Stromal cell of bone marrow (primary cell): ENCODE data around the gene CMIP.

ENCODE experiments used
- DNase-seq: peaks from one replicate; pipeline ENCODE4 v3.0.0-alpha.2; 2012; ENCODE audit warnings: low read depth

The CMIP gene

GRCh38 chr16:81535679-81536360, 91.2 kb downstream of the CMIP start:
- no peak for DNase-seq

DNA sequence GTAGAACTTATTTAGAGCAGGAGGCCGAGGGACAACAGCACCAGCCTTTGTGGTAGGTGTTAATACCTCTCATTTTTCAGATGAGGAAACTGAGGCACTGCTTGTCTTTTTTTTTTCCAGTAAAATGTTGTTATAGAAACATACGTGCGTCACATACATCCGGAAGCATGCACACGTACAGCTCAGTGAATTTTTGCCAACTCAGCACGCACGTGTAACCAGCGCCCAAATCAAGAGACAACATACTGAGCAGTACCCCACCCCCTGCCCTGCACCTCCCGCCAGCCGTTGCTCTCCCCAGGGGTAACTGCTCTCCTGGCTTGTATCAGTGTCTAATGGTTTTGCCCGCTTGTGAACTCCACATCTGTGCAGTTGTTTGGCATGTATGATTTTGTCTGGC, 92.0 kb downstream of the CMIP start:
- DNase-seq: no peak

- peak; percentile 51 for DNase-seq
These were observed 93.3 kb downstream of the CMIP start for GRCh38 chr16:81537721-81538561.

DNA sequence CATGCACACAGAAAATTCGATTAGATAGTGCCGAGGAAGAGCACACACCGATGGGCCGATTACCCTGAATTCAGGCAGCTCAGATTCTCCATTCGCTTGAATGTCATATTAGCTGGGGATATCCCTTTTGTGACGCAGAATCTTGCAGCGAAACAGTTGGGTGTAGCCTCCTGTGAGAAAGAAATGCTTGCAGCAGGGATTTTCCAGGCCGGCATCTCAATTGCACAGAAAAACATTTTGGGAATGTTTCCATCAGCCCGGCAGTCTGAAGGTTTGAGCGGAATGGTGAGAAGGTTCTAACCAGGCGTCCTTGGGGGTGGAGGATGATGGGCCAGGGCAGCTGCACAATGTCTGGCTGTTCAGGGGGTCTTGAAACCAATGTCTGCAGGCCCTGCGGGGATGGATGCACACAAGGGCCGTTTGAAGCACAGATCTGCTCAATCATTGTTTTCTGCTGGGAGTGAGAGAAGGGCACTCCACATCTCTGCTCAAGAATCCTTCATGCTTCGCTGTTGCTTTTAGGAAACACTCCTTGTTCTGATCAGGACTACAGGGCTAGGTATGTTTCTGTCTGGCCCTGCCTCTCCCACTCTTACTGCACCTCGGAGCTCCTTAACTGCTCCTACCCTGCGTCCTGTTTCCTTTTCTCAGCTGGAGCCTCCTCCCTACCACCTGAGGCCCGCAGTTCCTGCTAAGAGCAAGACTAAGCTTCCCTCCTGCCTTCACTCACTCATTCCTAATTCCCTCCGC, 94.6 kb downstream of the CMIP start:
- no peak for DNase-seq

GRCh38 chr16:81539759-81540472, 95.3 kb downstream of the CMIP start:
- DNase-seq: no peak

DNA sequence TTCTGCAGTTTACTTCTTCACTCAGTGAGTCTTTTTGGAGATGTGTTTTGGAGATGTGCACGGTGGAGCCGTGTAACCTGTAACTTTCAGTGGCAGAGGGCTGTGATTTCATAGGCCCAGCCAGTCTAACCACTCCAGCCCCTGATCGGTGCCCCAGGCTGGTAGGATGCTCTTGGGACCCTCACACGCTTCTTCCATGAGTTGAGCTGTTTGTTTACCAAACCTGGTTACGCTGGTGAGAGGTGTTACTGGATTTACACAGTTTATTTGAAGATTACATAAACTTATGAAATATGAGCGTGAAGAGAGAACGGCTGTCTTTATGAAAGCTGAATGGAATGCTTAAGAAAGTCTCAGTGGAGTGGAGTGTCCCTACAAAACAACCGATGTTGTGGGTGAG, 96.7 kb downstream of the CMIP start:
- DNase-seq: no peak

DNA sequence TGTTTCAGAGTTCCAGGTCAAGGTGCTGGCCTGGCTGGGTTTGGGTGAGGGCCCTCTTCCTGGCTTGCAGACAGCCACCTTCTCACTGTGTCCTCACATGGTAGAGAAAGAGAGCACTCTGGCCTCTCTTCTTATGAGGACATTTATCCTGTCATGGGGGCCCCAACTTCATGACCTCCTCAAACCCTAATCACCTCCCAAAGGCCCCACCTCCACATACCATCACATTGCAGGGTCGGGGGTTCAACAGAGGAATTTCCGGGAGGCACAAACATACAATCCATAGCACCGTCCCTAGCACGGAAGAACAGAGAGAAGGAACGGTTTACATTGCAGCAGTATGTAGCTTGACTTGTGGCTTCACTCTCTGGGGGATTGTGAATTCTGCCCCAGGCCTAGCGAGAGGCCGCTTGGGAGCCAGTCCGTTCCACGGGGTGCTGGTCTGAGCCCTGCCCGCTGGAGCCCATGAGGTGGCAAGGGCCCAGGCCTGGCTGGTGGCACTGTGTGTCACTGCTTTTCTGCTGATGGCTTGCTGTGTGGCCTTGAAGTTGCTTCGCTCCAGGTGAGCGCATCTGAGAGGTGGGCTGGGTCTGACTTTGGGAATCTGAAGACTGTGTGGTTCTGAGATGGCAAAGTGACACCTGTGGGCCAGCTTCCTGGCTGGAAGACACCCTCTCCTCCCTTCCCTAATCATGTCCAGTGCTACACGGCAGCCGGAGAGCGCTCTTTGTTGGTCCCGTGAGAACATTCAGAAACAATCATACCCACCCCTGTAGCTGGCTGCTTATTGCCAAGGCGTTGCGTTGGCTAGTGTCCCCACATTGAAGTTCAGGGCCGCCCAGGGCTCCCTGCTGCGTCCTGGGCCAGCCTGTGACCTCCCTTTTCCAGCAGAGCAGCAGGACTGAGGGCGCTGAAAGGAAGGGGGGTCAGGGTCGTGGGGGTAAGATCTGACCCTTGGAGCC, 98.3 kb downstream of the CMIP start:
- DNase-seq: no peak

DNA sequence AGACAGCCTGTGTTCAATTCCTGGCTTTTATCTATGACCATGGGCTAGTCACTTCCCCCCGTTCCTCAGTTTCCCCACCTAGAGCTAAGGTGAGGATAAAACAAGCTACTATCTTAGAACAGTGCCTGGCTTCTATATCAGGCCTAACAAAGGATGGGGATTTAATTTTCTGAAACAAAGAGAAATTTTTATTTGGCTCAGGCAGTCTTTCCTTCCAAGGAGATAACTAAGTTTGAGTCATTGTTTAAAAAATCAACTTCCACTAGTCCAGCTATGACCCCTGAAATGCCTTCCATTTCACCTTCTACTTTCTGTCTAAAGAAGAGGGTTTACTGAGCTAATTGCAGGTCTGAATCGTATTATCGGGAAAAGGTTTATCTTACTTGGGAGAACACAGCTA, 99.0 kb downstream of the CMIP start:
- no peak for DNase-seq

GRCh38 chr16:81544261-81544660, 99.7 kb downstream of the CMIP start:
- no peak for DNase-seq

DNA sequence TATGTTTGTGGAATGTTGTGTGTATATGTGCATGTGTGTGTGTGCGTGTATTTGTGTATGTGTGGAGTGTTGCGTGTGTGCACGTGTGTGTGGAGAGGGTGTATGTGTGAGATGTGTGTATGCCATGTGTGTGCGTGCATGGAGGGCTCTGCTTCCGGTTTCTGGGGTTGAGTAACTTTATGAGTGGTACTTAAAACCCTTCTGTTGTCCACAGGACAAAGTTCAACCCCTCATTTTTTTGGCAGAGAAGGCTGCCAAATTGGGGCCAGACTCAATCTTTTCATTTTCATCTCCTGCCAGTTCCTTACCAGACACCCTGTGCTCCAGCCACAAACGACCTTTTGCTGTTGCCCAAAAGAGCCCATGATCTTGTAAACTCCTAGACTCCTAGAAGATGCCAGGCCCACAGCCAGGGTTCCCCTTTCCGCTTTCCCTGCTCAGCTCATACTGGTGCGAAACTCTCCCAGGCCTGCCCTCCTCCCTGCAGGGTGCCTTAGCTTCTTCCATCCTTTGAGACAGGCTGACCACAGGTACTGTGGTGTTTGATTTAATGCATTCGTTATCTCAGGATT, 100.2 kb downstream of the CMIP start:
- DNase-seq: no peak

DNA sequence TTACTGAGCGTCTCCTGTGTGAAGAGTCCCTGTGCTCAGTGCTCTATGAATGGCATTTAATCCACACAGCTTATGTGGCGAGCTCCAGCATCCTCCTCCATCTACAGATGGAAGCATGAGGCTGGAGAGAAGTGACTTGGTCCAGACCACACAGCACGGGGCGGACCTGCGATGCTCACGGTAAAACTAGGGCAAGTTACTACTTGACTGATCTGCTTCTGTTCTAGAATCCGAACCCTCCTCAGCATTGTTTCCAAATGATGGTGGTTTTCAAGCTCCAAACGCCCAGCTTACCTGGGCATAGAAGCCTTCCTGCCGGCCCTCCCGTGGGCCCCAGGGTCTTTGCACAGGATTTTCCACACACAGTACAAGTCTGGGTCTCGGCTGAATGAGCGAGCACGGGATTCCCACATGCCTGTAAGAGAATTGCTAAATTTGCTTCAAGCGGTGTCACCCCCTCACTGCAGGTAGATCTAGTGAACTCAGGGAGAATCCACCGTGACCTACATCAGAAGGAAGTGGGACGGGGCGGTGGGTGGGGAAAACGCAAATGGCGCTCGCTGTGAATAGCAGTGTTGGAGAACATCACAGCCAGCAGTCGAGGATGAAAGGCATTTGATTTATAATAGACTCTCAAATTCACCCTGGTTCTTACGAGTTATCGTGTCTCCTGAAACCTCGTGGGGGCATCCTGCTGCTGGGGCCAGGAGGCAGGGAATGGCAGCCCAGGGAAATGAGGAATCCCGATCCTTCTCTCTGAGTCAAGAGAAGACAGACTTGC, 101.1 kb downstream of the CMIP start:
- no peak for DNase-seq

DNA sequence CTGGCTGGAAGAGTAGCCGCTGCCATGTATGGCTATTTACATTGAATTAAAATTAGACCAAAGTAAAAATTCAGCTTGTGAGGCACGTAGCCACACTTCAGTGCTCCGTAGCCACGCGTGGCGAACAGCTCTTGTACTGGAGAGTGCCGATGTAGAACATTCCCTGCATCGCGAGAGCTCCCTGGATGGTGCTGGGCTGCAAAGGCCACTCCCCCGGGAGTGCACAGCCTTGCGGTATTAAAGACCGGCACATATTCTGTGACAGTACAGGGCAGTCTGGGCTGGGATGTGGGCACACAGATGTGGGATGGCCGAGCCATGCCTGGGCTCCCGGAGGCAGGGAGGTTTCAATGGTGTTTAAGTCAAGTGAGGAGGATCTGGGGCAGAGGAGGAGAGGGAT, 102.2 kb downstream of the CMIP start:
- DNase-seq: no peak

GRCh38 chr16:81547194-81547938, 102.8 kb downstream of the CMIP start:
- DNase-seq: no peak

- no peak for DNase-seq
These were observed 103.3 kb downstream of the CMIP start for GRCh38 chr16:81547939-81548216.

DNA sequence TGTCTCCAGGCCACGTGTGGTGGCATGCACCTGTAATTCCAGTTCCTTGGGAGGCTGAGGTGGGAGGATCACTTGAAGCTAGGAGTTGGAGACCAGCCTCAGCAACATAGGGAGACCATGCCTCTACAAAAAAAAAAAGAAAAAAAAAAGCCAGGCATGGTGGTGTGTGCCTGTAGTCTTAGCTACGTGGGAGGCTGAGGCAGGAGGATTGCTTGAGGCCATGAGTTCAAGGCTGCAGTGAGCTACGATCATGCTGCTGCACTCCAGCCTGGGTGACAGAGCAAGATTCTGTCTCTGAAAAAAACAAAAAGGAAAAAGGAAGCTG, 103.9 kb downstream of the CMIP start:
- no peak for DNase-seq

DNA sequence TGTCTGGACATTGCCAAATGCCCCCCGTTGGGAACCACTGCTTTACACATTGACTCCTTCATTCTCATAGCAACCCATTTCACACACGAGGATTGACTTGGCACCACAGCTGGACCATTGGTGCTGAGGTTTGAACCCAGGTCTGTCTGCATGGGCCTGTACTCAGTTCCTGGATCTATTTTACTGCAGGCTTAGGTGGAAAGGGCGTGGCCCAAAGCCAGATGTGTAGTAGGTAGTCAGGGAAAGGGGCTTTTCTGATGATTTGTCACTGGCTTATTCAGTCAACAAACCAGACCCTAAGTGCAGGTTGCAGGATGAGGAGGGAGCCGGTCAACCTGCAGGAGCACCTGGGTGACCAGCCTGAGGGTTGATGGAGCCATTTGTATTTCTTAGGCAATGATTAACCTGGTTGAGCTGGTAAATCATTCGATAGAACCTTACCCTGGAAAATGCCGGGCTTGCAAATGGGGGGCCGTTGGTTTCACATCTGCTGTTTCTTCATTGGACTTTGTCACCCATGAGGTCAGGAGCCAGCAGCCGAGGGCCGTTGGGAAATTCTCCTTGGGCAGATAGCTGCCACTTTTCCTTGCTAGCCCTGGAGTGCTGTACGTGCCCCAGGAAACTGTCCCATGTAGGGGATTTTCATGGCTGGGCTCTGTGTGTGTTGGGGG, 104.4 kb downstream of the CMIP start:
- no peak for DNase-seq

GRCh38 chr16:81549547-81550431, 105.2 kb downstream of the CMIP start:
- no peak for DNase-seq

DNA sequence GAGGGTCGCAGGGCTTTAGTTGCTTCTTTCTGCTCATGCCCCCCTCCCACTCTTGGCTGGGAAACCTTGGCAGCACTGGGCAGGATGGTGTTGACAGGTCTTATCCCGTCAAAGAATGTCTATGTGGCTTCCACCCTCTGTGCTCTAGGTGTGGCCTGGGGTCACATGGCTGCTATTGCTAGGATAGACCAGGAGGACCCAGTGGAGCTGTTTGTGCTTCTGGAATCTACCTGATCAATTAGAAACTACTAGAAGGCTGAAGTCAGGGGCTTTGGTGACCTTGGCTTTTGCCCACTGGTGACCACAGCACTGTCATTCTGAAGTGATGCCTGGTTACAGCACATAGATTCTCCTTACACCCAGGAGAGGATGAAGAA, 105.8 kb downstream of the CMIP start:
- DNase-seq: no peak
